ENCODE data around the gene NOS3.

The NOS3 gene

GRCh38 chr7:150981644-150982043 is 9.2 kb upstream of the NOS3 start:
- FAIRE-seq = no peak

- FAIRE-seq = no peak
These were observed 8.5 kb upstream of the NOS3 start for GRCh38 chr7:150982351-150982750.

- FAIRE-seq = no peak
These were observed 6.9 kb upstream of the NOS3 start for GRCh38 chr7:150983893-150984368.

GRCh38 chr7:150986099-150986512 is 4.7 kb upstream of the NOS3 start:
- FAIRE-seq = no peak

GRCh38 chr7:150986556-150986955 is 4.3 kb upstream of the NOS3 start:
- no peak for FAIRE-seq

- FAIRE-seq = no peak
These were observed 2.3 kb upstream of the NOS3 start for GRCh38 chr7:150988230-150989226.

- no peak for FAIRE-seq
These were observed 1.4 kb upstream of the NOS3 start for GRCh38 chr7:150989456-150989855.

- no peak for FAIRE-seq
These were observed 1.3 kb downstream of the NOS3 start for GRCh38 chr7:150992051-150992640.

GRCh38 chr7:150992833-150993302 is 2.1 kb downstream of the NOS3 start:
- FAIRE-seq = no peak

- FAIRE-seq = no peak
These were observed 2.7 kb downstream of the NOS3 start for GRCh38 chr7:150993511-150993910.

- FAIRE-seq = no peak
These were observed 3.5 kb downstream of the NOS3 start for GRCh38 chr7:150994141-150994837.

GRCh38 chr7:150994838-150995510 is 4.2 kb downstream of the NOS3 start:
- no peak for FAIRE-seq

GRCh38 chr7:150996376-150997074 is 5.7 kb downstream of the NOS3 start:
- FAIRE-seq = no peak

GRCh38 chr7:150997075-150997511 is 6.3 kb downstream of the NOS3 start:
- FAIRE-seq = no peak

GRCh38 chr7:150997817-150998216 is 7.0 kb downstream of the NOS3 start:
- FAIRE-seq = no peak

- FAIRE-seq = no peak
These were observed 7.5 kb downstream of the NOS3 start for GRCh38 chr7:150998341-150998740.

- no peak for FAIRE-seq
These were observed 8.2 kb downstream of the NOS3 start for GRCh38 chr7:150999001-150999400.

GRCh38 chr7:150999497-151000230 is 8.8 kb downstream of the NOS3 start:
- no peak for FAIRE-seq

- FAIRE-seq = no peak
These were observed 10.2 kb downstream of the NOS3 start for GRCh38 chr7:151000897-151001495.

GRCh38 chr7:151001546-151001945 is 10.7 kb downstream of the NOS3 start:
- no peak for FAIRE-seq

GRCh38 chr7:151003572-151003971 is 12.8 kb downstream of the NOS3 start:
- no peak for FAIRE-seq
